Activated naive CD4-positive, alpha-beta T cell treated with anti-CD3 and anti-CD28 coated beads, Interleukin-2, amount 50 U/mL, for 16 hours (primary cell): ENCODE results near the gene AKAP17A.

Experiments used
- DNase-seq: peaks from one replicate; pipeline ENCODE4 v3.0.0-alpha.2; 2020

The AKAP17A gene

GRCh38 chrX:1584237-1585011 lies 7.0 kb upstream of the AKAP17A start:
- DNase-seq = no peak

GRCh38 chrX:1587161-1587560 lies 4.2 kb upstream of the AKAP17A start:
- no peak for DNase-seq

- no peak for DNase-seq
Measured at GRCh38 chrX:1589356-1590130, 1.9 kb upstream of the AKAP17A start.

- no peak for DNase-seq
Measured at GRCh38 chrX:1591863-1592469, 562 bp downstream of the AKAP17A start.

GRCh38 chrX:1592470-1593142 lies 1.2 kb downstream of the AKAP17A start:
- no peak for DNase-seq

GRCh38 chrX:1593286-1594271 lies 2.2 kb downstream of the AKAP17A start:
- DNase-seq = no peak

GRCh38 chrX:1595711-1596060 lies 4.3 kb downstream of the AKAP17A start:
- no peak for DNase-seq

GRCh38 chrX:1596676-1597344 lies 5.4 kb downstream of the AKAP17A start:
- no peak for DNase-seq

- DNase-seq = no peak
Measured at GRCh38 chrX:1597345-1598020, 6.1 kb downstream of the AKAP17A start.

- no peak for DNase-seq
Measured at GRCh38 chrX:1598021-1598875, 6.8 kb downstream of the AKAP17A start.

- DNase-seq = no peak
Measured at GRCh38 chrX:1598876-1599790, 7.7 kb downstream of the AKAP17A start.

- no peak for DNase-seq
Measured at GRCh38 chrX:1599791-1600405, 8.5 kb downstream of the AKAP17A start.

GRCh38 chrX:1600406-1601050 lies 9.1 kb downstream of the AKAP17A start:
- no peak for DNase-seq

- DNase-seq = no peak
Measured at GRCh38 chrX:1601051-1601767, 9.8 kb downstream of the AKAP17A start.

- no peak for DNase-seq
Measured at GRCh38 chrX:1601768-1602085, 10.3 kb downstream of the AKAP17A start.

GRCh38 chrX:1602299-1602698 lies 10.9 kb downstream of the AKAP17A start:
- no peak for DNase-seq

GRCh38 chrX:1606496-1606895 lies 15.1 kb downstream of the AKAP17A start:
- DNase-seq = no peak
